Measurements from ENCODE around the gene ABHD17A. TPM values are rescaled to one million over a fixed set of nuclear protein-coding genes. Genes with fewer than 3 reads are reported as not detected.

The ABHD17A gene
- total RNA-seq, 2 experiments from 2014 or later: 180 TPM

DNA sequence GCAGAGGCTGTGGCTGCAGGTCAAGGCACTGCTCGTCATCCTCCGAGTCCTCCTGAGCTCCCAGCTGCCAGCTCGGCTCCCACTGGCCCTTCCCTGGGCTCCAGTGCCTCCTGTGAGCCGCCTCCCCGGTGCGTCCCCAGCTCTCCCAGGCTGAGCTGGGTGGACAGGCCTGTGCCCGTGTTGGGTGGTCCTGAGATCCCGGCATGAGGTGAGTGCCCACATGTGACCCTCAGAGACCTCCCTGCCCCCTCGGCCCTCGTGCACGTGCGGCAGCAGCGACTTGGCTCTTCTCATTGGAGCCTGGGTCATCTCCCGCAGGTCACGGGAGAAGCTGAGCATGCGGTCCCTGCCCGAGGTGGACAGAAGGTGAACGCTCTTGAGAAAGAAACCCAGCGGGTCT is 35.3 kb upstream of the ABHD17A start:
- Mint-ChIP-seq H3K27ac (peak overlapping the region; percentile 46), H3K36me3 (ENCODE audit: low read depth) (peaks cover 5% of the 10 kb centered on the region), H3K4me1 (peaks cover 18% of the 10 kb centered on the region), H3K9me3 (no peaks in the 10 kb centered on the region), H3K4me3 (no peak overlapping the region), H3K27me3 (no peaks in the 10 kb centered on the region)
- CTCF ChIA-PET: interaction anchor here (1.2 to 1.4 kb wide), 2 partner anchors 9 to 13 kb away, joined by 3 read pairs; no protein-coding TSS in a partner anchor
- POLR2A ChIA-PET: interaction anchor here (1.2 kb wide), 1 partner anchor 23 kb away, joined by 5 read pairs; no protein-coding TSS in a partner anchor
- DNase-seq: no peak

DNA sequence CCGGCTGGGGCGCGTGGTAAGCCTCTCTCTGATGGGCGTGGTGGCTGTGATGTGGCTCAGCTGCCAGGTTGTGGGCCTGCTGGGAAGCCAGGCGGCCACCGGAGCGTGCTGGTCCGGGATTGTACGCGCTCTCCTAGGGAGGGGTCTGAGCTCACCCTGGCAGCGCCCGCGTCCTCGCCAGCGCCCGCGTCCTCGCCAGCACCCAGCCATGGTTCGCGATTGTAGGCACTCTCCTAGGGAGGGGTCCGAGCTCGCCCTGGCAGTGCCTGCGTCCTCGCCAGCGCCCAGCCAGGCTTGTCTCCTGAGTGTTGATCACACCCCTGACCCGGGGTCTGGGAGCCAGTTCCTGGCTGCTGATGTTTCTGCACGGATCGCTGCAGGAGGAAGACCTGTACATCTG is 33.7 kb upstream of the ABHD17A start:
- H3K4me1 Mint-ChIP-seq: peaks cover 18% of the 10 kb centered on the region
- no peak overlapping the region for H3K27ac Mint-ChIP-seq
- no peaks in the 10 kb centered on the region for H3K27me3 Mint-ChIP-seq
- no peak overlapping the region for H3K4me3 Mint-ChIP-seq
- ChIA-PET POLR2A (no interaction called here), CTCF (interaction anchor here (0.6 to 1.5 kb wide), 4 partner anchors 9 to 376 kb away, joined by 3 to 4 read pairs (median 4); no protein-coding TSS in a partner anchor)
- no peaks in the 10 kb centered on the region for H3K9me3 Mint-ChIP-seq
- no peak for DNase-seq
- H3K36me3 Mint-ChIP-seq (ENCODE audit: low read depth): peaks cover 4% of the 10 kb centered on the region

DNA sequence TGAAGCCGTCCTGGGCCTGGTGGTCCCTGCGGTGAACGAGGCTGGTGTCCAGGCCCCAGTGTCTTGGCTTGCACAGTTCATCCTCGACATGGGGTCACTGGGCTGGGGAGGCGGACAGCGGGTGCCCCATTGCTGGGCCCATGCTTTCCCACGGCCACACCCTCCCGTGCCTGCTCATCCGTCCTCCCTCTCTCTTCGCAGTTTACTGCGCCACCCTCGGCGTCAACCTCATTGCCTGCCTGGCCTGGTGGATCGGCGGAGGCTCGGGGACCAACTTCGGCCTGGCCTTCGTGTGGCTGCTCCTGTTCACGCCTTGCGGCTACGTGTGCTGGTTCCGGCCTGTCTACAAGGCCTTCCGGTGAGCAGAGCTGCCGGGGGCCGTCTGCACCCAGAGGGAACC is 32.6 kb upstream of the ABHD17A start:
- no peak for DNase-seq
- peaks cover 6% of the 10 kb centered on the region for H3K36me3 Mint-ChIP-seq (ENCODE audit: low read depth)
- peaks cover 10% of the 10 kb centered on the region for H3K4me1 Mint-ChIP-seq
- no peak overlapping the region for H3K4me3 Mint-ChIP-seq
- H3K27me3 Mint-ChIP-seq: no peaks in the 10 kb centered on the region
- no peak overlapping the region for H3K27ac Mint-ChIP-seq
- no peaks in the 10 kb centered on the region for H3K9me3 Mint-ChIP-seq
- POLR2A ChIA-PET: no interaction called here
- CTCF ChIA-PET: no interaction called here

DNA sequence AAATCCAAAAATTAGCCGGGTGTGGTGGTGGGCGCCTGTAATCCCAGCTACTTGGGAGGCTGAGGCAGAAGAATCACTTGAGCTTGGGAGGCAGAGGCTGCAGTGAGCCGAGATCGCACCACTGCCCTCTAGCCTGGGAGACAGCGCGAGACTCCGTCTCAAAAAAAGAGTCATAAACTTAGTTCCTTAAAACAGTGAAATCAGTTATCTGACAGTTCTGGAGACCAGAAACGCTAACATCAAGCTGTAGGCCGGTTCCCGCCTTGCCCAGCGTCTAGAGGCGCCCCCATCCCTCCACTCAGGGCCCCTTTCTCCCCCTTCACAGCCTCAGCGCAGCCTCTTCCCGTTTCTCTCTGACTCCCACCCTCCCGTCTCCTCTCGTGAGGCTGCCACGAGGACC is 31.9 kb upstream of the ABHD17A start:
- Mint-ChIP-seq H3K4me3 (no peak overlapping the region), H3K9me3 (no peaks in the 10 kb centered on the region), H3K4me1 (peaks cover 6% of the 10 kb centered on the region), H3K27me3 (no peaks in the 10 kb centered on the region), H3K36me3 (ENCODE audit: low read depth) (peaks cover 7% of the 10 kb centered on the region), H3K27ac (peak overlapping the region; percentile 25)
- ChIA-PET POLR2A (no interaction called here), CTCF (interaction anchor here (1.3 kb wide), 1 partner anchor 11 kb away, joined by 4 read pairs; no protein-coding TSS in a partner anchor)
- DNase-seq: no peak

DNA sequence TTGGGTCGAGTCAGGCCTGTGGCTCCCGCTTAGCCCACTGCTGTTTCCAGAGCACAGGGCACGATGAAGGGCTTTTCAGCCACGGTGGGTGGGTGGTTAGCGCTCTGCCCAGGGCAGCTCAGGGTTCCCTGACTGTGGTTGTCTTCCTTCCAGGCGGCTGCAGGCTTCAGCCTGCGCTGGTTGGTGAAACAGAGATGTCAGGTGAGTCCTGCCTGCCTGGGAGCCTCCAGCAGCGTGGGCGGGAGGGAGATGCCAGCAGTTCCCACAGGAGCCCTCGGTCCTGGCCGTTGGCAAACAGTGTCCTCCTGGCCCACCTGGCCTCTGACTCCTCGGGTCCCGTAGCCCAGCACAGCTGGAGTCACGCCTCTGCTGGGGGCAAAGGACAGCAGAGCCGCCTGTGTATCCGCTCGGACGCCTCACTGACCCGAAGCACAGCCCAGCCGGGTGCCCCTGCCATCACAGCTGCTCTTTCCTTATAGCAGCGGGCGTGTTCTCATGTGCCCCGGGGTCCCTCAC is 29.6 kb upstream of the ABHD17A start:
- Mint-ChIP-seq H3K4me1 (peaks cover 5% of the 10 kb centered on the region), H3K36me3 (ENCODE audit: low read depth) (peaks cover 8% of the 10 kb centered on the region), H3K27me3 (no peaks in the 10 kb centered on the region), H3K4me3 (no peak overlapping the region), H3K27ac (no peak overlapping the region), H3K9me3 (no peaks in the 10 kb centered on the region)
- POLR2A ChIA-PET: no interaction called here
- CTCF ChIA-PET: interaction anchor here (1.2 to 1.5 kb wide), 2 partner anchors 15 to 104 kb away, joined by 3 to 5 read pairs; no protein-coding TSS in a partner anchor
- no peak for DNase-seq

DNA sequence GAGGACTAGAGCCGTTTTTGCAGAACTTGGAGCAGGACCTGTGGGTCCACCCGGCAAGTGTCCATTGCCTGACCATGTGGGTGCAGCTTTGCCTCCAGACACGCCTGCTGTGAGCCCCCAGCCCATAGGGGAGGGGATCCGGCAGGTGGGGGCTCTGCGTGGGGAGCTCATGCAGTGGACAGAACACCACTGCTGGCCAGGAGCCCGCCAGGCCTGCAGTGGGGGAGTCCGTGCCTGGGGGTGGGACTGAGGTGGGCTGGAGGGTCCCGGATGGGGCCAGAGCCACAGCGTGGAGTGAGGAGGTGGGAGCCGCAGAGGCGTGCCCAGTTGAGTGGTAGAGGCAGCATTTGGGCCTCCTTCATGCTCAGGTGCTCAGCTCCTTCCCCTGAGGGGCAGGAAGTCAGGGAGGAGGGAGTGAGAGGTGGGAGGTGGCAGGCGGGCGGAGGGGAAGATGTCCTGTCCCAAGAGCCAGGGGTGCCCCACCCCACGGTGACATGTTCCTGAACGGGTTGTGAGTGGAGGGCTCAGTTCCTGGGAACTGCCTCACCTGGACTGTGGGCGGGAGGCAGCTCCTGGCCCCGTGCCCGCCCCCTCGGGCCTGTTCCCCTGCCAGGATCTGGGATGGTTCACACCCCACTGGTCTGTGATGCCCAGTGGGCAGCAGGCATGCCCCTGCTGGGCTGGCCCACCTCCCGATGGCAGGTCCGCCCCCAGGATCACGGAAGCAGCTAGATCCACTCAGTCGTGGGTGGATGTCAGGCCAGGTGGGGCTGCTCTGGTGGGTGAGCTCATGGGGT is 28.7 kb upstream of the ABHD17A start:
- CTCF ChIA-PET: no interaction called here
- Mint-ChIP-seq H3K27me3 (no peaks in the 10 kb centered on the region), H3K9me3 (no peaks in the 10 kb centered on the region), H3K4me3 (no peak overlapping the region), H3K27ac (peak overlapping the region; percentile 54), H3K4me1 (peaks cover 14% of the 10 kb centered on the region), H3K36me3 (ENCODE audit: low read depth) (peaks cover 8% of the 10 kb centered on the region)
- POLR2A ChIA-PET: no interaction called here
- DNase-seq: no peak

DNA sequence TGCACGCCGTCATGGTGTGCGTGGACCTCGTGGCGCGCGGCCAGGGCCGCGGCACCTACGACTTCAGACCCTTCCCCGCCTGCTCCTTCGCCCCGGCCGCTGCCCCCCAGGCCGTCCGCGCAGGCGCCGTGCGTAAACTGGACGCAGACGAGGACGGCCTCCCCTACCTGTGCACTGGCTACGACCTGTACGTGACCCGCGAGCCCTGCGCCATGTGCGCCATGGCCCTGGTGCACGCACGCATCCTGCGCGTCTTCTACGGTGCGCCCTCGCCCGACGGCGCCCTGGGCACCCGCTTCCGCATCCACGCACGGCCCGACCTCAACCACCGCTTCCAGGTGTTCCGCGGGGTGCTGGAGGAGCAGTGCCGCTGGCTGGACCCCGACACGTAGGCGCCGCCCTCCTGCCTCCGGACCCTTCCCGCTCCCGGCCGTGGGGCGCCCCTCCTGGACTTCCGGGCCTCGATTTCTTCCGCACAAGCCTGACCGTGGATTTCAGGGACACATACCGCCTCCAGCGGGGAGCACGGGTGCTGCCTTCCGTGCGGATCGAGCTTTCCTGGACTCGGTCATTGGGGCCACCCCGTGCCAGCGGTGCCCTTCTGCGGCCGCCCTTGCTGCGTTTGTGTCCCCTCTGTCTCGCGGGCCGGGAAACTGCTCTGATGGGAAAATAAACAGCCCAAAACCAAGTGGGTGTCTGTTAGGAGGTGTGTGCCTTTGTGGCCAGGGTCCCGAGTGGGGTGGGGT is 27.6 kb upstream of the ABHD17A start:
- Mint-ChIP-seq H3K4me3 (no peak overlapping the region), H3K4me1 (peaks cover 19% of the 10 kb centered on the region), H3K36me3 (ENCODE audit: low read depth) (peaks cover 8% of the 10 kb centered on the region), H3K27ac (no peak overlapping the region), H3K27me3 (no peaks in the 10 kb centered on the region), H3K9me3 (no peaks in the 10 kb centered on the region)
- POLR2A ChIA-PET: no interaction called here
- CTCF ChIA-PET: no interaction called here
- DNase-seq: no peak

DNA sequence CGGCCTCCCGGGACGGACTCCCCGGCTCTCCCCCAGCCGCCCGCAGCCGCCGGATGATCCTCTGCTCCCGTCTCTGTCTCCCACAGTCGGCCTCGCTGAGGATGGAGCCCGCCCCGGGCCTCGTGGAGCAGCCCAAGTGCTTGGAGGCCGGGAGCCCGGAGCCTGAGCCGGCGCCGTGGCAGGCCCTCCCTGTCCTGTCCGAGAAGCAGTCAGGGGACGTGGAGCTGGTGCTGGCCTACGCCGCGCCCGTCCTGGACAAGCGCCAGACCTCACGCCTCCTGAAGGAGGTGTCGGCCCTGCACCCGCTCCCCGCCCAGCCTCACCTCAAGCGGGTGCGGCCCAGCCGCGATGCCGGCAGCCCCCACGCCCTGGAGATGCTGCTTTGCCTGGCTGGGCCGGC is 26.7 kb upstream of the ABHD17A start:
- H3K4me3 Mint-ChIP-seq: no peak overlapping the region
- no peak overlapping the region for H3K27ac Mint-ChIP-seq
- H3K36me3 Mint-ChIP-seq (ENCODE audit: low read depth): peaks cover 10% of the 10 kb centered on the region
- ChIA-PET POLR2A (no interaction called here), CTCF (no interaction called here)
- H3K4me1 Mint-ChIP-seq: peaks cover 21% of the 10 kb centered on the region
- H3K9me3 Mint-ChIP-seq: no peaks in the 10 kb centered on the region
- DNase-seq: no peak
- no peaks in the 10 kb centered on the region for H3K27me3 Mint-ChIP-seq

DNA sequence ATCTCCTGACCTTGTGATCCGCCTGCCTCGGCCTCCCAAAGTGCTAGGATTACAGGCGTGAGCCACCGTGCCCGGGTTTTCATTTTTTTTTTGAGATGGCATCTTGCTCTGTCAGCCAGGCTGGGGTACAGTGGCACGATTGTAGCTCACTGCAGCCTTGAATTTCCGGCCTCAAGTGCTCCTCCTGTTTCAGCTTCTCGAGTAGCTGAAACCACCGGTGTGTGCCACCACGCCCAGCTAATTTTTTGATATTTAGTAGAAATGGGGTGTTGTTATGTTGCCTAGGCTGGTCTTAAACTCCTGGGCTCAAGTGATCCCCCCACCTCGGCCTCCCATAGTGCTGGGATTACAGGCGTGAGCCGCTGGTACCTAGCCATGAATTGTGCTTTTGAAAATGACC is 25.8 kb upstream of the ABHD17A start:
- H3K27ac Mint-ChIP-seq: peak overlapping the region; percentile 72
- DNase-seq: no peak
- POLR2A ChIA-PET: no interaction called here
- no peaks in the 10 kb centered on the region for H3K27me3 Mint-ChIP-seq
- no peak overlapping the region for H3K4me3 Mint-ChIP-seq
- peaks cover 24% of the 10 kb centered on the region for H3K4me1 Mint-ChIP-seq
- CTCF ChIA-PET: interaction anchor here (1.1 kb wide), 1 partner anchor 121 kb away, joined by 7 read pairs; no protein-coding TSS in a partner anchor
- H3K9me3 Mint-ChIP-seq: no peaks in the 10 kb centered on the region
- H3K36me3 Mint-ChIP-seq (ENCODE audit: low read depth): peaks cover 10% of the 10 kb centered on the region

DNA sequence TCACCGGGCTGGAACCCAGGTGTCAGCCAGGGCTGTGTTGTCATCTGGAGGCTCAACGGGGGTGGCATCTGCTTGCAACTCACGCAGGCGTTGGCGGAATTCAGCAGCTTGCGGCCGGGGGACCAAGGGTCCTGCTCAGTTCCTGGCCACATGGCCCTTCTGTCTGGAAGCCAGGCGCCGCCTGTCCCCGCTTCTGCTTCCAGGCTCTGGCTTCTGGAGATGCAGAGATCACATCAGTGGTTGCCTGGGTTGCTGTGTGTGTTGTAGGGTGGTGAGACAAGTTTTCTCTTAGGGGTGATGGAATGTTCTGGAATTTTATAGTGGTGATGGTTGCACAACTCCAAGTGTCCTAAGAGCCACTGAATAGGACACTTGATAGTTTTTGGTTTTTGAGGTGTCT is 24.9 kb upstream of the ABHD17A start:
- no peak for DNase-seq
- H3K36me3 Mint-ChIP-seq (ENCODE audit: low read depth): peaks cover 14% of the 10 kb centered on the region
- H3K27me3 Mint-ChIP-seq: no peaks in the 10 kb centered on the region
- POLR2A ChIA-PET: no interaction called here
- H3K9me3 Mint-ChIP-seq: no peaks in the 10 kb centered on the region
- CTCF ChIA-PET: interaction anchor here (1.1 to 1.7 kb wide), 2 partner anchors 13 to 122 kb away, joined by 7 read pairs; no protein-coding TSS in a partner anchor
- no peak overlapping the region for H3K4me3 Mint-ChIP-seq
- H3K27ac Mint-ChIP-seq: peak overlapping the region; percentile 58
- peaks cover 29% of the 10 kb centered on the region for H3K4me1 Mint-ChIP-seq

DNA sequence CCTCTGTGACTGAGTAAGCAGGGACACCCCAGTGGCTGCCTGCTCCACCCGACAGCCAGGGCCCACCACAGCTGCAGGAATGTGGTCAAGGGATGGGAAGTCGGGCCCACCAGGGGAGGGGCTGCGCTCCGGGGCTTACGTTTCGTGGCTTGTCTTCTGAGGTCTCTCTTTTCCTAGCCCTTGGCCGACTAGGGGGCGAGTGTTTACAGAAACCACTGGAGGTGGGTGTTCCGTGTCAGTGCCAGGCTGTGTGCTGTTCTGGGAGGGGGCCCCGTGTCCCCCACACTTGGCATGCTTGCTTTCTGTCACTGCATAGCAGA is 24.4 kb upstream of the ABHD17A start:
- no peak for DNase-seq
- H3K27me3 Mint-ChIP-seq: no peaks in the 10 kb centered on the region
- H3K4me1 Mint-ChIP-seq: peaks cover 31% of the 10 kb centered on the region
- peaks cover 14% of the 10 kb centered on the region for H3K36me3 Mint-ChIP-seq (ENCODE audit: low read depth)
- H3K9me3 Mint-ChIP-seq: no peaks in the 10 kb centered on the region
- ChIA-PET POLR2A (no interaction called here), CTCF (interaction anchor here (1.7 kb wide), 1 partner anchor 12 kb away, joined by 7 read pairs; no protein-coding TSS in a partner anchor)
- H3K4me3 Mint-ChIP-seq: no peak overlapping the region
- peak overlapping the region; percentile 9 for H3K27ac Mint-ChIP-seq

DNA sequence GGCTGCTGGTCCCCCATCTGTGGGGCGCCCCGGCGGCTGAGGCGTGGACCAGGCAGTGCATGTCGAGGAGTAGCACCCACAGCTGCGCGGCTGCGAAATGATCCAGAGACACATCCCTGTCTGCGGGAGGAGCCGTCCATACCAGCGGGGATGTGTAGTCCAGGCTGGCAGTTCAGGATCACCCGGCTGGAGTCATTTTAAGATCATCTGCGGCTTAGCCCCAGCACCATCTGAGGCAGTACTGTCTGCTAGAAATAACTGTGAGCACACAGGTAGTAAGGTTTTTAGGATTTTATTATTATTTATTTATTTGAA is 23.0 kb upstream of the ABHD17A start:
- Mint-ChIP-seq H3K36me3 (ENCODE audit: low read depth) (peaks cover 13% of the 10 kb centered on the region), H3K4me3 (no peak overlapping the region), H3K27ac (no peak overlapping the region), H3K4me1 (peaks cover 44% of the 10 kb centered on the region), H3K9me3 (no peaks in the 10 kb centered on the region), H3K27me3 (no peaks in the 10 kb centered on the region)
- no peak for DNase-seq
- POLR2A ChIA-PET: no interaction called here
- CTCF ChIA-PET: interaction anchor here (1.2 to 1.7 kb wide), 2 partner anchors 11 kb away, joined by 4 to 7 read pairs; no protein-coding TSS in a partner anchor

Data from activated CD4-positive, alpha-beta T cell treated with anti-CD3 and anti-CD28 coated beads, Interleukin-2, amount 10 ng/mL, durations not matched to agents 7 days and 5 days (primary cell).